ENCODE results near the gene IL10RB.
A peak's percentile ranks its signal among the peaks of the same experiment; 100 is the strongest.
"Not testable (repeated sequence)": the region's sequence is repeated elsewhere in the genome, so short reads cannot be mapped to it uniquely, and the experiment has no call there.

IL10RB gene
- long read RNA-seq, transcript IL10RB-202 (6 exons, 786 nt), result minor isoform, 10 of 212 reads
- long read RNA-seq, transcript IL10RB-201 (7 exons, 1,963 nt), result major isoform, 190 of 212 reads
- long read RNA-seq, partial matches to known transcripts, result 1 of 212 reads
- long read RNA-seq, other reads (novel, unspliced or antisense), result 9 of 212 reads

- TF ChIP-seq SPI1 (IDR thresholded peaks at IDR 0.05; ENCODE audit: borderline replicate concordance, low read depth), result no peak
- peak; percentile 20; the same call in 1 of the 2 replicates for TF ChIP-seq POLR2AphosphoS5 (IDR thresholded peaks at IDR 0.05; ENCODE audit: low read depth)
- TF ChIP-seq GABPA (IDR thresholded peaks at IDR 0.05; ENCODE audit: low read depth), result no peak
Observed at GRCh38 chr21:33266050-33266788, at the start of gene IL10RB. IL10RB (plus strand) TSS chr21:33266367; CDS start chr21:33266466, 99 bp downstream.

GRCh38 chr21:33217138-33217520 lies 49.0 kb upstream of the IL10RB start:
- no peak for DNase-seq (ENCODE audit: low read depth in 1 of 2, low spot score in 1 of 2)
- H3K4me3 ChIP-seq (replicated peaks; ENCODE audit: insufficient read depth, low read length), result no peak overlapping the region
- TF ChIP-seq SPI1 (IDR thresholded peaks at IDR 0.05; ENCODE audit: borderline replicate concordance, low read depth), result no peak
- no peak for TF ChIP-seq GABPA (IDR thresholded peaks at IDR 0.05; ENCODE audit: low read depth)
- no peak for TF ChIP-seq REST (IDR thresholded peaks at IDR 0.05; ENCODE audit: insufficient replicate concordance, low read depth)
- no peak for TF ChIP-seq CTCF (IDR thresholded peaks at IDR 0.05; ENCODE audit: insufficient read depth, low read length)
- TF ChIP-seq POLR2AphosphoS5 (IDR thresholded peaks at IDR 0.05; ENCODE audit: low read depth), result no peak
- no peaks in the 10 kb centered on the region for H3K27me3 ChIP-seq (ENCODE audit: insufficient read depth, poor library complexity, severe bottlenecking)
- H3K27ac ChIP-seq (replicated peaks), result peak overlapping the region; percentile 87

More at GRCh38 chr21:33266050-33266788, at the start of gene IL10RB:
- Histone ChIP-seq H3K27ac (replicated peaks) (peak within 1 kb of the TSS; percentile 86), H3K27me3 (ENCODE audit: insufficient read depth, poor library complexity, severe bottlenecking) (no peaks in the 10 kb centered on the region), H3K4me3 (replicated peaks; ENCODE audit: insufficient read depth, low read length) (peak within 1 kb of the TSS; percentile 80)
- peak; percentile 75 to 84 for DNase-seq (ENCODE audit: low read depth in 1 of 2, low spot score in 1 of 2)

- no peak for DNase-seq (ENCODE audit: low read depth in 1 of 2, low spot score in 1 of 2)
- Histone ChIP-seq H3K27ac (replicated peaks) (no peak overlapping the region), H3K4me3 (replicated peaks; ENCODE audit: insufficient read depth, low read length) (no peak overlapping the region), H3K27me3 (ENCODE audit: insufficient read depth, poor library complexity, severe bottlenecking) (no peaks in the 10 kb centered on the region)
- TF ChIP-seq GABPA (IDR thresholded peaks at IDR 0.05; ENCODE audit: low read depth), result no peak
- TF ChIP-seq SPI1 (IDR thresholded peaks at IDR 0.05; ENCODE audit: borderline replicate concordance, low read depth), result no peak
- no peak for TF ChIP-seq REST (IDR thresholded peaks at IDR 0.05; ENCODE audit: insufficient replicate concordance, low read depth)
- TF ChIP-seq CTCF (IDR thresholded peaks at IDR 0.05; ENCODE audit: insufficient read depth, low read length), result no peak
- TF ChIP-seq POLR2AphosphoS5 (IDR thresholded peaks at IDR 0.05; ENCODE audit: low read depth), result no peak
Observed at GRCh38 chr21:33219300-33219699, 46.9 kb upstream of the IL10RB start.

- TF ChIP-seq GABPA (IDR thresholded peaks at IDR 0.05; ENCODE audit: low read depth), result no peak
- no peak for TF ChIP-seq SPI1 (IDR thresholded peaks at IDR 0.05; ENCODE audit: borderline replicate concordance, low read depth)
- TF ChIP-seq POLR2AphosphoS5 (IDR thresholded peaks at IDR 0.05; ENCODE audit: low read depth), result no peak
- no peak for TF ChIP-seq CTCF (IDR thresholded peaks at IDR 0.05; ENCODE audit: insufficient read depth, low read length)
- no peak for TF ChIP-seq REST (IDR thresholded peaks at IDR 0.05; ENCODE audit: insufficient replicate concordance, low read depth)
- H3K27me3 ChIP-seq (ENCODE audit: insufficient read depth, poor library complexity, severe bottlenecking), result no peaks in the 10 kb centered on the region
- H3K27ac ChIP-seq (replicated peaks), result no peak overlapping the region
- no peak overlapping the region for H3K4me3 ChIP-seq (replicated peaks; ENCODE audit: insufficient read depth, low read length)
- no peak for DNase-seq (ENCODE audit: low read depth in 1 of 2, low spot score in 1 of 2)
Observed at GRCh38 chr21:33219954-33220353, 46.2 kb upstream of the IL10RB start.

- DNase-seq (ENCODE audit: low read depth in 1 of 2, low spot score in 1 of 2); H3K4me3 ChIP-seq (replicated peaks; ENCODE audit: insufficient read depth, low read length); H3K27ac ChIP-seq (replicated peaks); H3K27me3 ChIP-seq (ENCODE audit: insufficient read depth, poor library complexity, severe bottlenecking): not testable (repeated sequence)
Observed at GRCh38 chr21:33225376-33225775, 40.8 kb upstream of the IL10RB start.

All from HL-60 (cell line).